HFF-Myc (cell line): ENCODE results near the gene SUFU.

Experiments
- DNase-seq: peaks from one replicate; pipeline ENCODE4 v3.0.0-alpha.2; 2011; ENCODE audit warnings: low read depth; ENCODE audit errors: extremely low read depth
- H3K4me3 ChIP-seq: replicated peaks from 2 replicates; pipeline ENCODE4 v1.5.1; 2011; ENCODE audit warnings: low read depth, mild to moderate bottlenecking, control low read depth, low read length
- CTCF ChIP-seq: IDR thresholded peaks from 2 replicates; pipeline ENCODE4 v1.5.1; 2012; ENCODE audit warnings: mild to moderate bottlenecking, low read depth, low read length, control low read depth; ENCODE audit errors: missing control alignments

Gene SUFU

GRCh38 chr10:102639537-102639936, 135.8 kb downstream of the SUFU start:
- H3K4me3 ChIP-seq, result no peak overlapping the region
- no peak for DNase-seq
- no peak for TF ChIP-seq CTCF

GRCh38 chr10:102641402-102641801, 137.6 kb downstream of the SUFU start:
- TF ChIP-seq CTCF, result no peak
- DNase-seq, result no peak
- H3K4me3 ChIP-seq, result peak overlapping the region; percentile 95

- H3K4me3 ChIP-seq, result peak overlapping the region; percentile 95
- DNase-seq, result peak; percentile 90
- TF ChIP-seq CTCF, result no peak
Observed at GRCh38 chr10:102641880-102642735, 138.3 kb downstream of the SUFU start.

GRCh38 chr10:102642736-102643335, 139.1 kb downstream of the SUFU start:
- DNase-seq, result no peak
- no peak for TF ChIP-seq CTCF
- H3K4me3 ChIP-seq, result peak overlapping the region; percentile 95

- peak overlapping the region; percentile 95 for H3K4me3 ChIP-seq
- no peak for TF ChIP-seq CTCF
- DNase-seq, result no peak
Observed at GRCh38 chr10:102643336-102644065, 139.7 kb downstream of the SUFU start.

GRCh38 chr10:102644066-102644645, 140.4 kb downstream of the SUFU start, which contains the start of gene TRIM8:
TRIM8 (plus strand) TSS chr10:102644479; CDS start chr10:102644618, 139 bp downstream.
- H3K4me3 ChIP-seq, result peak within 1 kb of the TSS; percentile 95
- no peak for DNase-seq
- TF ChIP-seq CTCF, result no peak
